Uterus (tissue), 2 donors: ENCODE data around the gene YPEL2.

ENCODE experiments used
- POLR2A ChIP-seq, 2 donors: fragments of 450-650 bp; IDR thresholded peaks; one replicate each; pipeline ENCODE4 v1.6.1; 2016; ENCODE audit warnings: antibody characterized with exemption in 2 of 2, mild to moderate bottlenecking in 1 of 2, moderate library complexity in 1 of 2
- TF ChIP-seq, protein P1 (sequence below), 4 experiments: fragments of 200-600 bp in 2 of 4; fragments of 450-650 bp in 2 of 4; sonication (generic) in 2 of 4; IDR thresholded peaks; one replicate each; pipeline ENCODE4 v1.5.1; 2016 to 2019; ENCODE audit warnings: antibody characterized with exemption in 4 of 4, mild to moderate bottlenecking in 2 of 4, moderate library complexity in 1 of 4

DNA sequence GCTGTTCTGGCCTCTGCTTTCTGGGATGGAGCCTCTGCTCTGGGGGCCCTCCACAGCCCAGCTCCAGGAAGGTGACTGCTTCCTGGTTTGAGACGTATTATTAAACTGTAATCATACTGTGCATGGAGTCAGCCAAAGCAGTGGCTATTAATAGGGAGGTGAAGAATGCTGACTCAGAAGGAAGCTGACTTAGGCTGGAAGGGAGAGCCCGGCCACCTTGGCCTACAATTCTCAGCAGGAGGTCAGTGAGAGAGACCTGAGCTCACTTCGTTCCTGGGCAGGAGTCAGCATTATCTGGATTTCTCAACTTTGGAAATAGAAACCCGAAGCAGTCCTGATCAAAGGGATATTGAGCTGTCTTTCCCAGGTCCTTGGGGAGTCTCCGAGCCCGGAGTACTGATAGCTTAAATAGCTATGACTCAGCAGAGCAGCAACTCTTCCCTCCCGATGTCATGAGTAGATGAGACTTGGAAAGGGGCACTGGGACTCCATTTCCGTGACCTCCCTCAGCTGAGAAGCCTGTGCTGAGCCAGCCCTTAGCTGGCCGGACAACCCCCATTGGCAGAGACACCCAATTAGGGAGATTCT is 91.8 kb downstream of the YPEL2 start:
- TF ChIP-seq, protein P1, sequence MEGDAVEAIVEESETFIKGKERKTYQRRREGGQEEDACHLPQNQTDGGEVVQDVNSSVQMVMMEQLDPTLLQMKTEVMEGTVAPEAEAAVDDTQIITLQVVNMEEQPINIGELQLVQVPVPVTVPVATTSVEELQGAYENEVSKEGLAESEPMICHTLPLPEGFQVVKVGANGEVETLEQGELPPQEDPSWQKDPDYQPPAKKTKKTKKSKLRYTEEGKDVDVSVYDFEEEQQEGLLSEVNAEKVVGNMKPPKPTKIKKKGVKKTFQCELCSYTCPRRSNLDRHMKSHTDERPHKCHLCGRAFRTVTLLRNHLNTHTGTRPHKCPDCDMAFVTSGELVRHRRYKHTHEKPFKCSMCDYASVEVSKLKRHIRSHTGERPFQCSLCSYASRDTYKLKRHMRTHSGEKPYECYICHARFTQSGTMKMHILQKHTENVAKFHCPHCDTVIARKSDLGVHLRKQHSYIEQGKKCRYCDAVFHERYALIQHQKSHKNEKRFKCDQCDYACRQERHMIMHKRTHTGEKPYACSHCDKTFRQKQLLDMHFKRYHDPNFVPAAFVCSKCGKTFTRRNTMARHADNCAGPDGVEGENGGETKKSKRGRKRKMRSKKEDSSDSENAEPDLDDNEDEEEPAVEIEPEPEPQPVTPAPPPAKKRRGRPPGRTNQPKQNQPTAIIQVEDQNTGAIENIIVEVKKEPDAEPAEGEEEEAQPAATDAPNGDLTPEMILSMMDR (IDR thresholded peaks at IDR 0.05) = no peak
- TF ChIP-seq POLR2A (IDR thresholded peaks at IDR 0.05) = no peak
